Endothelial cell of umbilical vein (primary cell): Measurements from ENCODE around the gene CAP2. TPM values are rescaled to one million over a fixed set of nuclear protein-coding genes. Genes with fewer than 3 reads are reported as not detected.
A peak's percentile ranks its signal among the peaks of the same experiment; 100 is the strongest.

Experiments
- BruUV-seq: library from RNA; stranded (reverse); fragments of 400-500 nt; replicated peaks from 2 replicates; lab custom pipeline; 2021; lab: Mats Ljungman, UMichigan
- CTCF ChIA-PET: fragments of 300-600, 350-600 bp; sonication (Branson Sonifier 250); formaldehyde crosslinking; loops from one replicate; lab custom pipeline; 2021; ENCODE audit warnings: antibody characterized with exemption, inconsistent platforms; lab: Charles Lee
- POLR2A ChIA-PET: fragments of 300-600, 350-600 bp; sonication (Branson Sonifier 250); formaldehyde crosslinking; loops from one replicate; lab custom pipeline; 2021; ENCODE audit warnings: antibody characterized with exemption, inconsistent platforms; lab: Charles Lee
- DNase-seq: peaks from one replicate; pipeline ENCODE4 v3.0.0-alpha.2; 2011; ENCODE audit warnings: low read depth, low spot score
- FAIRE-seq: peaks from 2 replicates; lab custom pipeline; 2011; peaks lifted over from hg19 to GRCh38; lab: Jason Lieb, UNC
- H2AFZ ChIP-seq: 2 replicates; pipeline ENCODE4 v1.6.0; 2012; ENCODE audit warnings: low read depth, low read length, control low read depth, inconsistent platforms
- H3K27ac ChIP-seq: 2 replicates; pipeline ENCODE4 v1.5.1; 2011; ENCODE audit warnings: low read depth, mild to moderate bottlenecking, control low read depth, low read length, moderate library complexity; ENCODE audit not compliant: insufficient read depth
- H3K27me3 ChIP-seq, 2 experiments: 2 replicates each; pipeline versions ENCODE4 v1.6.0 to v1.6.1; 2011; ENCODE audit warnings: low read length in 2 of 2, mixed read lengths in 1 of 2; ENCODE audit not compliant: control insufficient read depth in 2 of 2, insufficient read depth in 2 of 2
- H3K36me3 ChIP-seq, 2 experiments: 2 replicates in 1 of 2; 3 replicates in 1 of 2; pipeline ENCODE4 v1.5.1; 2011; ENCODE audit warnings: low read length in 2 of 2, mild to moderate bottlenecking in 1 of 2, moderate library complexity in 1 of 2; ENCODE audit not compliant: control insufficient read depth in 2 of 2, insufficient read depth in 2 of 2; ENCODE audit errors: extremely low read depth in 1 of 2
- H3K4me1 ChIP-seq: 3 replicates; pipeline ENCODE4 v1.5.1; 2011; ENCODE audit warnings: mild to moderate bottlenecking, low read length; ENCODE audit not compliant: control insufficient read depth, insufficient read depth; ENCODE audit errors: extremely low read depth
- H3K4me2 ChIP-seq: 2 replicates; pipeline ENCODE4 v1.6.1; 2011; ENCODE audit warnings: low read length, control low read depth, mixed read lengths; ENCODE audit not compliant: insufficient read depth
- H3K4me3 ChIP-seq, 3 experiments: fragments of 200-600 bp in 1 of 3; sonication (generic), shearing (Covaris generic) in 1 of 3; replicated peaks in 1 of 3; 2 replicates each; pipeline ENCODE4 v1.5.1; 2011 to 2016; ENCODE audit warnings: control low read depth in 3 of 3, low read length in 3 of 3, mild to moderate bottlenecking in 2 of 3, inconsistent platforms in 1 of 3, low read depth in 1 of 3, moderate library complexity in 1 of 3; ENCODE audit not compliant: insufficient read depth in 1 of 3
- H3K79me2 ChIP-seq: 2 replicates; pipeline ENCODE4 v1.6.0; 2012; ENCODE audit warnings: low read length, inconsistent platforms; ENCODE audit not compliant: control insufficient read depth, insufficient read depth
- H3K9ac ChIP-seq: replicated peaks from 2 replicates; pipeline ENCODE3; 2011; ENCODE audit warnings: low read length, control low read depth; ENCODE audit not compliant: insufficient read depth; ENCODE audit errors: extremely low read depth
- H3K9me1 ChIP-seq: replicated peaks from 3 replicates; pipeline ENCODE4 v1.6.0; 2011; ENCODE audit warnings: mild to moderate bottlenecking, low read length; ENCODE audit not compliant: control insufficient read depth, insufficient read depth; ENCODE audit errors: extremely low read depth
- H3K9me3 ChIP-seq: replicated peaks from 2 replicates; pipeline ENCODE4 v1.5.1; 2012; ENCODE audit warnings: low read length, inconsistent platforms; ENCODE audit not compliant: control insufficient read depth, insufficient read depth
- H4K20me1 ChIP-seq: replicated peaks from 2 replicates; pipeline ENCODE3; 2011; ENCODE audit warnings: mild to moderate bottlenecking, low read length; ENCODE audit not compliant: control insufficient read depth, insufficient read depth; ENCODE audit errors: extremely low read depth
- CTCF ChIP-seq, 2 donors: IDR thresholded peaks; 1 replicate in 1 of 2; 2 replicates in 1 of 2; pipeline ENCODE4 v1.5.1; 2011; ENCODE audit warnings: low read length in 2 of 2, mild to moderate bottlenecking in 2 of 2, moderate library complexity in 2 of 2, control low read depth in 1 of 2, inconsistent platforms in 1 of 2, low read depth in 1 of 2; ENCODE audit not compliant: insufficient read depth in 1 of 2; ENCODE audit errors: extremely low read depth in 1 of 2
- EZH2 ChIP-seq: IDR thresholded peaks from 2 replicates; pipeline ENCODE4 v1.6.1; 2012; ENCODE audit warnings: borderline replicate concordance, low read depth, mild to moderate bottlenecking, moderate library complexity, low read length, inconsistent platforms; ENCODE audit not compliant: severe bottlenecking
- FOS ChIP-seq: IDR thresholded peaks from 2 replicates; pipeline ENCODE4 v1.6.1; 2011; ENCODE audit warnings: mild to moderate bottlenecking, low read length, moderate library complexity, borderline replicate concordance; ENCODE audit not compliant: insufficient read depth
- GATA2 ChIP-seq: IDR thresholded peaks from 2 replicates; pipeline ENCODE4 v1.7.0; 2011; ENCODE audit warnings: low read depth, mild to moderate bottlenecking, moderate library complexity, mixed read lengths, low read length; ENCODE audit not compliant: insufficient read length, insufficient read depth
- JUN ChIP-seq: IDR thresholded peaks from 2 replicates; pipeline ENCODE4 v1.6.1; 2011; ENCODE audit warnings: borderline replicate concordance, low read depth; ENCODE audit not compliant: insufficient read length, insufficient read depth
- MAX ChIP-seq: IDR thresholded peaks from 2 replicates; pipeline ENCODE4 v1.6.1; 2011; ENCODE audit not compliant: insufficient read depth, insufficient read length
- MYC ChIP-seq: IDR thresholded peaks from one replicate; pipeline ENCODE4 v1.6.1; 2011; ENCODE audit warnings: mild to moderate bottlenecking, low read depth, low read length
- POLR2A ChIP-seq: IDR thresholded peaks from 2 replicates; pipeline ENCODE4 v1.6.1; 2012; ENCODE audit warnings: low read depth, mild to moderate bottlenecking, control low read depth, low read length
- POLR2AphosphoS5 ChIP-seq: IDR thresholded peaks from 2 replicates; pipeline ENCODE4 v1.6.1; 2012; ENCODE audit warnings: low read depth, mild to moderate bottlenecking, control low read depth, low read length, moderate library complexity; ENCODE audit not compliant: insufficient read depth
- dilution Hi-C: fragments of 300-500 bp; cut with MboI; formaldehyde crosslinking; loops from one replicate; pipeline ENCODE4 v1.15.0; 2019; ENCODE audit warnings: low sequenced_read_pairs; ENCODE audit not compliant: extremely low pct_ligation_motif_present
- intact Hi-C: fragments of 100-400 bp; cut with micrococcal nuclease; formaldehyde crosslinking; loops from one replicate; pipeline ENCODE4 v1.10.0; 2022
- polyA plus RNA-seq, 4 experiments: library from polyadenylated mRNA; depleted of rRNA in 3 of 4; stranded (reverse) in 3 of 4; unstranded in 1 of 4; fragments of >200 nt; gene quantifications; 2 replicates each; pipeline versions ENCODE4 v1.2.1 to v1.2.3, GENCODE V29; 2011 to 2012; ENCODE audit warnings: missing spikeins in 1 of 4
- total RNA-seq: library from RNA; stranded (reverse); gene quantifications from 2 replicates; pipeline ENCODE4 v1.2.3, GENCODE V29; 2021

The CAP2 gene
- total and polyA plus RNA-seq, 2 donors (not counting 3 experiments of a cell fraction or from before 2014, with no cell fraction given), result 12.2 to 21.3 TPM

- intact Hi-C loops, result no loop called here
- POLR2A ChIA-PET, result no interaction called here
- H3K4me2 ChIP-seq, result peak overlapping the region; percentile 30
- no peaks in the 10 kb centered on the region for H3K9me3 ChIP-seq
- no peaks in the 10 kb centered on the region for H3K36me3 ChIP-seq
- FAIRE-seq, result peak; percentile 57
- no peaks in the 10 kb centered on the region for H3K27me3 ChIP-seq
- H3K4me3 ChIP-seq, result no peak overlapping the region
- H3K27ac ChIP-seq, result no peak overlapping the region
- no peaks in the 10 kb centered on the region for H3K9me1 ChIP-seq
- H3K4me1 ChIP-seq, result peaks cover 8% of the 10 kb centered on the region
- no peaks in the 10 kb centered on the region for H3K79me2 ChIP-seq
- dilution Hi-C loops, result no loop called here
- no TSS peak for BruUV-seq
- H4K20me1 ChIP-seq, result no peaks in the 10 kb centered on the region
- H3K9ac ChIP-seq, result no peak overlapping the region
- CTCF ChIA-PET, result interaction anchor here (0.7 to 1.3 kb wide), 3 partner anchors 23 to 55 kb away, joined by 3 to 4 read pairs (median 3); no protein-coding TSS in a partner anchor
- TF ChIP-seq MYC (no peak), EZH2 (no peak), POLR2AphosphoS5 (no peak), FOS (no peak), MAX (no peak), POLR2A (no peak), JUN (no peak), CTCF (IDR thresholded peaks at IDR 0.05; ENCODE audit: extremely low read depth in 1 of 2, insufficient read depth in 1 of 2, low read depth in 1 of 2, low read length in 2 of 2) (no peak), GATA2 (no peak)
- no peak overlapping the region for H2AFZ ChIP-seq
- DNase-seq, result peak; percentile 43
These were observed 57.4 kb downstream of the CAP2 start for GRCh38 chr6:17450832-17451231.
